Naive thymus-derived CD4-positive, alpha-beta T cell (primary cell): ENCODE data around the gene MDM2. TPM values are rescaled to one million over a fixed set of nuclear protein-coding genes. Genes with fewer than 3 reads are reported as not detected.

Experiments
- ATAC-seq: fragments of 150-1000 bp; cut with Tn5 transposase; 2 replicates; pipeline ENCODE4 v1.10.0; 2021; ENCODE audit warnings: mild to moderate bottlenecking, moderate library complexity
- CTCF ChIA-PET: fragments of 350-600 bp; sonication (Branson Sonifier 250); formaldehyde crosslinking; loops from one replicate; lab custom pipeline; 2021; ENCODE audit warnings: antibody characterized with exemption; lab: Charles Lee
- POLR2A ChIA-PET: fragments of 350-600 bp; sonication (Branson Sonifier 250); formaldehyde crosslinking; loops from one replicate; lab custom pipeline; 2021; ENCODE audit warnings: antibody characterized with exemption, inconsistent platforms; lab: Charles Lee
- DNase-seq, 9 donors: peaks; one replicate each; pipeline versions ENCODE4 v3.0.0 to v3.0.0-alpha.2; 2020 to 2022; ENCODE audit warnings: mixed read lengths in 1 of 9
- H3K27ac ChIP-seq: one replicate; pipeline ENCODE4 v1.7.0; 2013; ENCODE audit warnings: mild to moderate bottlenecking, low read depth, low read length, moderate library complexity
- H3K27me3 ChIP-seq, 2 donors: one replicate each; pipeline ENCODE4 v1.7.0; 2013; ENCODE audit warnings: low read length in 2 of 2, mild to moderate bottlenecking in 2 of 2, moderate library complexity in 2 of 2; ENCODE audit not compliant: control insufficient read depth in 2 of 2, insufficient read depth in 2 of 2
- H3K36me3 ChIP-seq, 3 experiments: 1 replicate in 2 of 3; 2 replicates in 1 of 3; pipeline ENCODE4 v1.7.0; 2013; ENCODE audit warnings: low read length in 3 of 3, mild to moderate bottlenecking in 3 of 3, moderate library complexity in 1 of 3; ENCODE audit not compliant: insufficient read depth in 3 of 3, control insufficient read depth in 2 of 3
- H3K4me1 ChIP-seq, 2 donors: one replicate each; pipeline ENCODE4 v1.7.0; 2013; ENCODE audit warnings: low read length in 2 of 2, mild to moderate bottlenecking in 2 of 2, moderate library complexity in 1 of 2; ENCODE audit not compliant: control insufficient read depth in 2 of 2, insufficient read depth in 2 of 2
- H3K4me3 ChIP-seq: 2 replicates; pipeline ENCODE4 v1.7.0; 2013; ENCODE audit warnings: mild to moderate bottlenecking, low read length
- H3K9me3 ChIP-seq, 3 experiments: 1 replicate in 2 of 3; 2 replicates in 1 of 3; pipeline ENCODE4 v1.7.0; 2013; ENCODE audit warnings: low read length in 3 of 3; ENCODE audit not compliant: control insufficient read depth in 2 of 3
- H3K27ac Mint-ChIP-seq, 9 donors: one replicate each; pipeline ENCODE4 v1.8.0; 2020 to 2022; ENCODE audit warnings: mixed read lengths in 9 of 9, mild to moderate bottlenecking in 8 of 9, moderate library complexity in 5 of 9, inconsistent platforms in 2 of 9
- H3K27me3 Mint-ChIP-seq, 5 donors: one replicate each; pipeline ENCODE4 v1.8.0; 2021 to 2022; ENCODE audit warnings: mixed read lengths in 5 of 5, mild to moderate bottlenecking in 1 of 5
- H3K36me3 Mint-ChIP-seq, 5 donors: one replicate each; pipeline ENCODE4 v1.8.0; 2020 to 2022; ENCODE audit warnings: mixed read lengths in 5 of 5, mild to moderate bottlenecking in 3 of 5, inconsistent platforms in 1 of 5
- H3K4me1 Mint-ChIP-seq, 7 donors: one replicate each; pipeline ENCODE4 v1.8.0; 2020 to 2022; ENCODE audit warnings: mixed read lengths in 7 of 7, mild to moderate bottlenecking in 3 of 7, inconsistent platforms in 1 of 7
- H3K4me3 Mint-ChIP-seq, 10 donors: one replicate each; pipeline ENCODE4 v1.8.0; 2020 to 2022; ENCODE audit warnings: mild to moderate bottlenecking in 10 of 10, mixed read lengths in 10 of 10, moderate library complexity in 6 of 10, inconsistent platforms in 2 of 10
- H3K9me3 Mint-ChIP-seq, 11 donors: one replicate each; pipeline ENCODE4 v1.8.0; 2020 to 2022; ENCODE audit warnings: mixed read lengths in 11 of 11, mild to moderate bottlenecking in 4 of 11, inconsistent platforms in 1 of 11, moderate library complexity in 1 of 11
- intact Hi-C, 2 donors: fragments of 100-400 bp; cut with micrococcal nuclease; formaldehyde crosslinking; loops; one replicate each; pipeline ENCODE4 v1.15.1; 2023
- polyA plus RNA-seq, 2 donors: library from polyadenylated mRNA; unstranded; fragments of 300-500 nt; fragmentation: Illumina TruSeq; gene quantifications; one replicate each; pipeline ENCODE4 v1.2.3, GENCODE V29; 2021
- total RNA-seq, 6 experiments: library from RNA in 5 of 6; stranded (reverse) in 5 of 6; gene quantifications; 1 replicate in 5 of 6; 2 replicates in 1 of 6; pipeline ENCODE4 v1.2.3 and lab custom pipeline; 2021 to 2026

Gene MDM2
- total and polyA plus RNA-seq, 7 experiments from 2014 or later = 14.5 to 271 (median 79.8) TPM

DNA sequence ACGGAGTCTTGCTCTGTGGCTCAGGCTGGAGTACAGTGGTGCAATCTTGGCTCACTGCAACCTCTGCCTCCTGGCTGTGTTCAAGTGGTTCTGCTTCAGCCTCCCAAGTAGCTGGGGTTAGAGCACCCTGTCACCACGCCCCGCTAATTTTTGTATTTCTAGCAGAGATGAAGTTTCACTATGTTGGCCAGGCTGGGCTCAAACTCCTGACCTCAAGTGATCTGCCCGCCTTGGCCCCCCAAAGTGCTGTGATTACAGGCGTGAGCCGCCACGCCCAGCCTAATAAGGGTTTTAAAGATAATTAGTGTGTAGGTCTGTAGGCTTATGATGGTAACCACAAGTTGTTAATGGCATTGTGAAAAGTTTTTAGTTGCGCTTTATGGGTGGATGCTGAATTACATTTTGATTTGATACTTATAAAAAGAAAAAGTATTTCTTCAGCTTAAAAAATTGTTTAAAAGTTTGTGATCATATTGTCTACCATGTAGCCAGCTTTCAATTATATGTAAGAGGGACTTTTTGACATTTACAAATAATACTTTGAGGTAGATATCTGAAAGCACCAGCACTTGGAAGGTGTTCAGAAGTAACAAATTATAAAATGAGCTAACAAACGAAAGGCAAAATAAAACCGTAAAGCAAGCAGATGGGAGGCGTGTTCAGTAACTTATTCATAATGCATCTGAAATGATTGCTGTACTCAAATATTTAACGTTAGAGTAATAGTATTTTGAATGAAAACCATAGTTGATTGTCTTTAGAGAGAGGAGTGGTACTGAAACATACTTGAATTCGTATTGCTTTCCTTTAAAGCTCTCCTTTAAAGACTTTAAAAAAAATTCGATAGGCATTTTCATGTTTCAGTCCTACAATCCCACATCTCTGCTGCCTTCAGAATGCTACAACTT is 37.1 kb downstream of the MDM2 start:
- no peaks in the 10 kb centered on the region for H3K9me3 ChIP-seq
- no peaks in the 10 kb centered on the region for H3K27me3 Mint-ChIP-seq
- ATAC-seq (no peak), DNase-seq (no peak)
- CTCF ChIA-PET = interaction anchor here (1.9 kb wide), 1 partner anchor 15 kb away, joined by 5 read pairs; no protein-coding TSS in a partner anchor
- H3K4me3 ChIP-seq = no peak overlapping the region
- intact Hi-C loops = no loop called here
- peaks cover 0 to 5% (median 4%) of the 10 kb centered on the region in 7 donors for H3K4me1 Mint-ChIP-seq
- H3K36me3 ChIP-seq = peaks cover 0 to 20% (median 7%) of the 10 kb centered on the region in 3 experiments
- no peaks in the 10 kb centered on the region for H3K9me3 Mint-ChIP-seq
- no peaks in the 10 kb centered on the region for H3K27me3 ChIP-seq
- peak overlapping the region; percentile 18 for H3K27ac ChIP-seq
- H3K4me3 Mint-ChIP-seq = no peak overlapping the region
- H3K36me3 Mint-ChIP-seq = peaks cover 0 to 23% (median 8%) of the 10 kb centered on the region in 5 donors
- POLR2A ChIA-PET = no interaction called here
- H3K4me1 ChIP-seq = no peaks in the 10 kb centered on the region
- H3K27ac Mint-ChIP-seq = peak overlapping the region in 3 of 9 donors; percentile 2 to 51 (median 49)

DNA sequence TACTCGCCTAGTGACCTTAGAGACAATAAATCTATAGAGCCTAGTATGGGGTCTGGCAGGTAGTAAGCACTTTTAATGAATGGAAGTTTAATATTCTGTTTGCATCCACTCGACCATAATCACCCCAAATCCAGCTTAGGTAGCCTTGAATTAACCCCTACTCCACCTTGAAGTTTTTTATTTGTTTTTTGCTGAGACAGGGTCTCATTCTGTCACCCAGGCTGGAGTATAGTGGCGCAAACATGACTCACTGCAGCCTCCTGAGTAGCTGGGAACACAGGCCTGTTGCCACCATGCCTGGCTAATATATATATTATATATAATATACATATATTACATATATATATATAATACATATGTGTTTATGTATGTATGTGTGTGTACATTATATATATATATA is 38.8 kb downstream of the MDM2 start:
- CTCF ChIA-PET = no interaction called here
- intact Hi-C loops = no loop called here
- no peaks in the 10 kb centered on the region for H3K4me1 ChIP-seq
- Mint-ChIP-seq H3K4me1 (peaks cover 0 to 5% (median 3%) of the 10 kb centered on the region in 7 donors), H3K27me3 (no peaks in the 10 kb centered on the region), H3K9me3 (no peaks in the 10 kb centered on the region), H3K4me3 (no peak overlapping the region), H3K27ac (no peak overlapping the region), H3K36me3 (peaks cover 0 to 16% (median 3%) of the 10 kb centered on the region in 5 donors)
- POLR2A ChIA-PET = interaction anchor here (0.6 kb wide), 1 partner anchor 12 kb away, joined by 4 read pairs; no protein-coding TSS in a partner anchor
- DNase-seq (no peak), ATAC-seq (no peak)
- no peaks in the 10 kb centered on the region for H3K9me3 ChIP-seq
- peaks cover 0 to 10% (median 6%) of the 10 kb centered on the region in 3 experiments for H3K36me3 ChIP-seq
- H3K27me3 ChIP-seq = no peaks in the 10 kb centered on the region
- H3K27ac ChIP-seq = no peak overlapping the region
- H3K4me3 ChIP-seq = no peak overlapping the region

- DNase-seq (no peak), ATAC-seq (no peak)
- H3K36me3 ChIP-seq = no peaks in the 10 kb centered on the region
- H3K27ac Mint-ChIP-seq = no peak overlapping the region
- no peaks in the 10 kb centered on the region for H3K4me1 ChIP-seq
- no peaks in the 10 kb centered on the region for H3K4me1 Mint-ChIP-seq
- H3K27me3 Mint-ChIP-seq = peaks cover 0 to 7% (median 0%) of the 10 kb centered on the region in 5 donors
- CTCF ChIA-PET = no interaction called here
- H3K27me3 ChIP-seq = no peaks in the 10 kb centered on the region
- POLR2A ChIA-PET = interaction anchor here (0.6 kb wide), 1 partner anchor 64 kb away, joined by 3 read pairs; no protein-coding TSS in a partner anchor
- no peak overlapping the region for H3K27ac ChIP-seq
- no peaks in the 10 kb centered on the region for H3K9me3 Mint-ChIP-seq
- H3K4me3 ChIP-seq = no peak overlapping the region
- H3K36me3 Mint-ChIP-seq = peaks cover 0 to 2% (median 0%) of the 10 kb centered on the region in 5 donors
- no peak overlapping the region for H3K4me3 Mint-ChIP-seq
- intact Hi-C loops = no loop called here
- no peaks in the 10 kb centered on the region for H3K9me3 ChIP-seq
Measured at GRCh38 chr12:68850390-68850789, 42.4 kb downstream of the MDM2 start.

DNA sequence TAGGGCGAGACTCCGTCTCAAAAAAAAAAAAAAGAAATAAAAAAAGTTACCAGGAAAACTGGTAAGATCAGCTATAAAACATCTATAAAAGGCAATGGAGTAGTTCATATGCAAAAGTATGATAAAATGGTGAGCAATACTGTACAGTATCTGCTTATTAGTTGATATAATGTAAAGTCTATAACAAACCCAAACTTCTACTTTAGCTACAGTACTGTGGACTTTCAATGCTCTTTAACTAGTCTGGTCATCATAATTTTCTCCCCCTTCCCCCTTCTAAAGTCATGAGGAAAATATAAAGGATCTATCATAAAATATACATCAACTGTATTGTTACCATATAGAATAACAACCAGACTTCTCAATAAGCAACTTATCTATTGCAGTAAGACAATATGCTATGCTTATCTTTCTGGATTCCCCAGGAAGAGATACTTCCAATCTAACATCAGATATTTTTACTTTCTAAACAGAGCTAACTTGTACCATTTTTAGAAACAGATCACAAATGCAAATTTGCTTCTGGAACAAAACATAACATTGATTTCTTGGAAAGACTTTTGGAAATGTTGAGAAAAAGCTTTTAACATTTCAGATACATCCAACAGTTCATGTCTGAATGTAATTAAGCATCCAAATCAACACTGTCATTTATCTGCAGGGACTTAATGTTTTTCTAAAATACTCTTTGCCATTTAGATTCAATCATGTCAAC is 43.8 kb downstream of the MDM2 start:
- POLR2A ChIA-PET = interaction anchor here (0.5 kb wide), 1 partner anchor 1568 kb away, joined by 4 read pairs; no protein-coding TSS in a partner anchor
- no peak for ATAC-seq
- CTCF ChIA-PET = interaction anchor here (0.6 to 1.1 kb wide), 2 partner anchors 21 to 439 kb away, joined by 3 read pairs; no protein-coding TSS in a partner anchor
- no peaks in the 10 kb centered on the region for H3K4me1 ChIP-seq
- intact Hi-C loops = no loop called here
- H3K4me1 Mint-ChIP-seq = no peaks in the 10 kb centered on the region
- H3K9me3 Mint-ChIP-seq = no peaks in the 10 kb centered on the region
- no peak overlapping the region for H3K27ac Mint-ChIP-seq
- peaks cover 0 to 2% (median 0%) of the 10 kb centered on the region in 5 donors for H3K36me3 Mint-ChIP-seq
- H3K36me3 ChIP-seq = no peaks in the 10 kb centered on the region
- peaks cover 0 to 7% (median 0%) of the 10 kb centered on the region in 5 donors for H3K27me3 Mint-ChIP-seq
- H3K4me3 Mint-ChIP-seq = no peak overlapping the region
- no peak for DNase-seq
- no peak overlapping the region for H3K27ac ChIP-seq
- no peaks in the 10 kb centered on the region for H3K9me3 ChIP-seq
- H3K4me3 ChIP-seq = no peak overlapping the region
- no peaks in the 10 kb centered on the region for H3K27me3 ChIP-seq

DNA sequence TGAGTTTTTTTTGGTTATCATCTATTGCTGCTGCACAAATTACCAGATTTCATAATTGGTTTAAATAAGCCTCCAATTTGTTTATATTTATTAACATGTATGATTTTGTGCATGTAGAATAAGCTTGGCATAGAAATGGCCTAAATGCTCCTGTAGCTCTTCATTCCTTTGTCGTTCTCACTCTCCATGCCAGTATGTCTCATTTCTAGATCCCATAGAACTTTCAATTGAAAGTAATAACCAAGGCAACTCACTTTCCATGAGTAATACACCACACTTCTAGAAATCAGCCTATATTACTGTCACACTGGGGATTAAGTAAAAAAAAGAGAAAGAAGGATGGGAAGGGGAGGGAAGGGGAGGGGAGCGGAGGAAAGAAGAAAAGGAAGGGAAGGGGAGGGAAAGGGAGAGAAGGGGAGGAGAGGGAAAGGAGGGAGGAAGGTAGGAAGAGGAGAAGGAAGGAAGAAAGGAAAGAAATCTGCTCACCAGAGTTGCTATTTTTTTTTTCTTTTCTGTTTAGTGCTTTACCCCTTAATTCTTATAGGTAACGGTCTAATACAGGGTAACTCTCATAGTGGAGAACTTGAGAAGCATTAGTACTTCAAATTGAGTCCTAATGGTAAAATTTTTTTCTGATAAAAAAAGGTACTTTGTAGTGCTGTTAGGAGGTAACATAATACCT is 45.6 kb downstream of the MDM2 start:
- ChIA-PET POLR2A (no interaction called here), CTCF (no interaction called here)
- H3K27me3 ChIP-seq = no peaks in the 10 kb centered on the region
- Mint-ChIP-seq H3K27ac (no peak overlapping the region), H3K4me1 (peaks cover 0 to 2% (median 0%) of the 10 kb centered on the region in 7 donors), H3K27me3 (peaks cover 0 to 7% (median 0%) of the 10 kb centered on the region in 5 donors), H3K4me3 (no peak overlapping the region), H3K9me3 (no peaks in the 10 kb centered on the region), H3K36me3 (peaks cover 0 to 2% (median 0%) of the 10 kb centered on the region in 5 donors)
- no peak overlapping the region for H3K27ac ChIP-seq
- no peak overlapping the region for H3K4me3 ChIP-seq
- ATAC-seq (no peak), DNase-seq (no peak)
- H3K36me3 ChIP-seq = no peaks in the 10 kb centered on the region
- H3K9me3 ChIP-seq = no peaks in the 10 kb centered on the region
- no peaks in the 10 kb centered on the region for H3K4me1 ChIP-seq
- intact Hi-C loops = no loop called here

DNA sequence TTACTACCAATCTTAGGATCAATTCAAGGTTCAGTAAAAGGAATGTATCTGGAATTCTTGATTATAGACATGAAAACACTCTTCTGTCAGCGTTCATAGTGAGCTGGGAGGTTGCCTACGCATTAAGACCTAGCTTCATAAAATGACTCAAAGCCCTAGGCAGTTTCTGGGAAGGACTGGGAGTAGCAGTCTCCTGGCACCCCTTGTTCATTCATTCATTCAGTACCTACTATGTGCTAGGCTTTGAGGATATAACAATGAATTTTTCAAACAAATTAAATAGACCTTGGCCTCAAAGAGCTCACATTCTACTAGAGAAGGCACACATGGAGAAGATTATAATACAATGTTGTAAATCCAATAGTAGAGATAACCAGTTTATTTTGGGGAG is 46.1 kb downstream of the MDM2 start:
- POLR2A ChIA-PET = interaction anchor here (0.6 kb wide), 1 partner anchor 26 kb away, joined by 3 read pairs; no protein-coding TSS in a partner anchor
- Mint-ChIP-seq H3K4me3 (no peak overlapping the region), H3K36me3 (peaks cover 0 to 2% (median 0%) of the 10 kb centered on the region in 5 donors), H3K27me3 (peaks cover 0 to 7% (median 0%) of the 10 kb centered on the region in 5 donors), H3K4me1 (peaks cover 0 to 2% (median 0%) of the 10 kb centered on the region in 7 donors), H3K27ac (no peak overlapping the region), H3K9me3 (no peaks in the 10 kb centered on the region)
- Histone ChIP-seq H3K27ac (no peak overlapping the region), H3K4me1 (no peaks in the 10 kb centered on the region), H3K9me3 (no peaks in the 10 kb centered on the region), H3K36me3 (no peaks in the 10 kb centered on the region), H3K27me3 (no peaks in the 10 kb centered on the region), H3K4me3 (no peak overlapping the region)
- ATAC-seq = no peak
- intact Hi-C loops = no loop called here
- DNase-seq = no peak
- CTCF ChIA-PET = no interaction called here
